H9 (cell line): Measurements from ENCODE around the gene TERB1. TPM values are rescaled to one million over a fixed set of nuclear protein-coding genes. Genes with fewer than 3 reads are reported as not detected.
A peak's percentile ranks its signal among the peaks of the same experiment; 100 is the strongest.

Experiments
- DNase-seq: peaks from one replicate; pipeline ENCODE4 v3.0.0-alpha.2; 2017
- H2AFZ ChIP-seq: one replicate; pipeline ENCODE4 v1.6.1; 2013; ENCODE audit warnings: mild to moderate bottlenecking, low read length, control low read depth, moderate library complexity
- H2AK5ac ChIP-seq: 2 replicates; pipeline ENCODE4 v1.6.1; 2013; ENCODE audit warnings: low read length, control low read depth, mixed read lengths; ENCODE audit not compliant: insufficient read length
- H2BK120ac ChIP-seq: one replicate; pipeline ENCODE4 v1.6.1; 2013; ENCODE audit warnings: low read depth, mild to moderate bottlenecking, low read length, control low read depth, inconsistent platforms; ENCODE audit not compliant: poor library complexity, severe bottlenecking
- H2BK12ac ChIP-seq: 2 replicates; pipeline ENCODE4 v1.6.1; 2013; ENCODE audit warnings: low read length, control low read depth, mixed read lengths, low read depth; ENCODE audit not compliant: insufficient read length
- H2BK15ac ChIP-seq: 2 replicates; pipeline ENCODE4 v1.6.1; 2013; ENCODE audit warnings: low read depth, low read length, control low read depth
- H2BK20ac ChIP-seq: one replicate; pipeline ENCODE4 v1.6.1; 2013; ENCODE audit warnings: low read depth, mild to moderate bottlenecking, low read length, control low read depth, inconsistent platforms; ENCODE audit not compliant: poor library complexity, severe bottlenecking
- H2BK5ac ChIP-seq: 2 replicates; pipeline ENCODE4 v1.6.1; 2013; ENCODE audit warnings: low read length, control low read depth, mixed read lengths; ENCODE audit not compliant: insufficient read length
- H3K14ac ChIP-seq: 2 replicates; pipeline ENCODE4 v1.6.1; 2013; ENCODE audit warnings: low read length, control low read depth; ENCODE audit not compliant: insufficient read depth
- H3K18ac ChIP-seq: 2 replicates; pipeline ENCODE4 v1.6.1; 2013; ENCODE audit warnings: low read depth, mild to moderate bottlenecking, mixed read lengths, low read length, control low read depth; ENCODE audit not compliant: insufficient read length
- H3K23ac ChIP-seq: 2 replicates; pipeline ENCODE4 v1.6.1; 2013; ENCODE audit warnings: low read length, control low read depth, mixed read lengths, low read depth; ENCODE audit not compliant: insufficient read length
- H3K23me2 ChIP-seq: 2 replicates; pipeline ENCODE4 v1.6.1; 2013; ENCODE audit warnings: low read depth, mild to moderate bottlenecking, mixed read lengths, low read length, control low read depth; ENCODE audit not compliant: insufficient read length, poor library complexity, severe bottlenecking
- H3K27ac ChIP-seq: 2 replicates; pipeline ENCODE4 v1.5.1; 2013; ENCODE audit warnings: low read length, control low read depth, mixed read lengths, low read depth; ENCODE audit not compliant: insufficient read length
- H3K27me3 ChIP-seq: 2 replicates; pipeline ENCODE4 v1.6.1; 2013; ENCODE audit warnings: low read length, control low read depth, inconsistent platforms; ENCODE audit not compliant: insufficient read depth
- H3K4ac ChIP-seq: 2 replicates; pipeline ENCODE4 v1.6.1; 2013; ENCODE audit warnings: low read depth, mild to moderate bottlenecking, control low read depth, inconsistent platforms, low read length, moderate library complexity
- H3K4me1 ChIP-seq: 2 replicates; pipeline ENCODE4 v1.6.1; 2013; ENCODE audit warnings: low read length, control low read depth, inconsistent platforms; ENCODE audit not compliant: insufficient read depth
- H3K4me2 ChIP-seq: 2 replicates; pipeline ENCODE4 v1.6.1; 2013; ENCODE audit warnings: low read length, control low read depth, mixed read lengths; ENCODE audit not compliant: insufficient read length, insufficient read depth
- H3K56ac ChIP-seq: 2 replicates; pipeline ENCODE4 v1.6.1; 2013; ENCODE audit warnings: low read depth, mild to moderate bottlenecking, mixed read lengths, low read length, control low read depth; ENCODE audit not compliant: insufficient read length
- H3K79me1 ChIP-seq: 2 replicates; pipeline ENCODE4 v1.6.1; 2013; ENCODE audit warnings: low read depth, mild to moderate bottlenecking, moderate library complexity, low read length, control low read depth, inconsistent platforms; ENCODE audit not compliant: insufficient read depth, poor library complexity, severe bottlenecking
- H3K79me2 ChIP-seq: 2 replicates; pipeline ENCODE4 v1.6.1; 2013; ENCODE audit warnings: low read length, control low read depth, inconsistent platforms; ENCODE audit not compliant: insufficient read depth
- H3K9ac ChIP-seq: 2 replicates; pipeline ENCODE4 v1.6.1; 2013; ENCODE audit warnings: low read length, control low read depth, mixed read lengths; ENCODE audit not compliant: insufficient read length; ENCODE audit errors: extremely low read depth
- H3K9me3 ChIP-seq: one replicate; pipeline ENCODE4 v1.6.1; 2013; ENCODE audit warnings: low read depth, low read length, inconsistent platforms; ENCODE audit not compliant: control insufficient read depth
- H3T11ph ChIP-seq: one replicate; pipeline ENCODE4 v1.6.1; 2013; ENCODE audit warnings: mild to moderate bottlenecking, low read length, control low read depth, inconsistent platforms
- H4K20me1 ChIP-seq: one replicate; pipeline ENCODE4 v1.6.1; 2013; ENCODE audit not compliant: control insufficient read depth, insufficient read length, insufficient read depth
- H4K5ac ChIP-seq: 2 replicates; pipeline ENCODE4 v1.6.1; 2013; ENCODE audit warnings: low read depth, mild to moderate bottlenecking, mixed read lengths, low read length, control low read depth; ENCODE audit not compliant: insufficient read length
- H4K8ac ChIP-seq: replicated peaks from 2 replicates; pipeline ENCODE4 v1.6.1; 2013; ENCODE audit warnings: low read length, control low read depth, mixed read lengths, low read depth; ENCODE audit not compliant: insufficient read length
- H4K91ac ChIP-seq: 2 replicates; pipeline ENCODE4 v1.6.1; 2013; ENCODE audit warnings: low read depth, mild to moderate bottlenecking, moderate library complexity, mixed read lengths, low read length, control low read depth; ENCODE audit not compliant: insufficient read length
- H3K27ac Mint-ChIP-seq, 3 experiments: 2 replicates in 2 of 3; 3 replicates in 1 of 3; pipeline ENCODE4 v1.8.0; 2020 to 2021; ENCODE audit warnings: mixed read lengths in 3 of 3, mild to moderate bottlenecking in 1 of 3, moderate library complexity in 1 of 3
- H3K27me3 Mint-ChIP-seq: 2 replicates; pipeline ENCODE4 v1.8.0; 2021; ENCODE audit warnings: low read depth, mild to moderate bottlenecking, moderate library complexity, mixed read lengths
- H3K36me3 Mint-ChIP-seq, 3 experiments: 2 replicates in 2 of 3; 3 replicates in 1 of 3; pipeline ENCODE4 v1.8.0; 2020 to 2021; ENCODE audit warnings: low read depth in 3 of 3, mixed read lengths in 3 of 3; ENCODE audit not compliant: insufficient read depth in 1 of 3
- H3K4me1 Mint-ChIP-seq, 2 experiments: 2 replicates each; pipeline ENCODE4 v1.8.0; 2020; ENCODE audit warnings: mixed read lengths in 2 of 2
- H3K4me3 Mint-ChIP-seq, 2 experiments: 2 replicates in 1 of 2; 3 replicates in 1 of 2; pipeline ENCODE4 v1.8.0; 2020 to 2021; ENCODE audit warnings: mild to moderate bottlenecking in 2 of 2, mixed read lengths in 2 of 2, moderate library complexity in 1 of 2
- H3K9me3 Mint-ChIP-seq, 2 experiments: 2 replicates in 1 of 2; 3 replicates in 1 of 2; pipeline ENCODE4 v1.8.0; 2020; ENCODE audit warnings: mild to moderate bottlenecking in 2 of 2, mixed read lengths in 2 of 2, moderate library complexity in 1 of 2
- CTCF ChIP-seq: fragments of 200-600 bp; sonication (generic); conservative IDR thresholded peaks from 3 replicates; pipeline ENCODE4 v1.8.0; 2021; ENCODE audit warnings: antibody characterized with exemption, mild to moderate bottlenecking
- WGBS: extraction: QIAGEN DNeasy Blood & Tissue Kit; methylation state at CpG from one replicate; pipeline ENCODE4 v1.1.7; 2013; ENCODE audit warnings: missing lambda C conversion rate, low lambda C conversion rate, mixed read lengths; ENCODE audit not compliant: insufficient read length; ENCODE audit errors: extremely low coverage; 5-methylcytosine and 5-hydroxymethylcytosine counted together
- total RNA-seq: library from RNA; stranded (reverse); gene quantifications from 2 replicates; pipeline ENCODE4 v1.2.1, GENCODE V29; 2021

The TERB1 gene
- total RNA-seq, 1 experiment from 2014 or later, result not detected

GRCh38 chr16:66844009-66844341 lies 42.6 kb upstream of the TERB1 start:
- H3K9me3 Mint-ChIP-seq, result no peaks in the 10 kb centered on the region
- Histone ChIP-seq H2BK15ac (no peak overlapping the region), H3K27ac (no peak overlapping the region), H2BK120ac (no peak overlapping the region), H2BK12ac (no peak overlapping the region), H3K79me1 (no peaks in the 10 kb centered on the region), H3K4me1 (no peaks in the 10 kb centered on the region; the same call in 1 of the 2 replicates), H3K18ac (no peak overlapping the region), H2AK5ac (no peak overlapping the region), H3T11ph (no peak overlapping the region), H3K23me2 (peaks cover 13% of the 10 kb centered on the region), H4K8ac (no peak overlapping the region), H4K5ac (no peak overlapping the region), H4K91ac (no peak overlapping the region), H4K20me1 (no peaks in the 10 kb centered on the region), H3K56ac (no peak overlapping the region), H2AFZ (peak overlapping the region; percentile 50), H3K4me2 (peak overlapping the region; percentile 67), H2BK5ac (no peak overlapping the region), H3K9me3 (no peaks in the 10 kb centered on the region), H3K14ac (no peak overlapping the region), H3K9ac (no peak overlapping the region), H3K27me3 (peaks cover 17% of the 10 kb centered on the region), H3K23ac (no peak overlapping the region), H3K4ac (no peak overlapping the region), H3K79me2 (no peaks in the 10 kb centered on the region), H2BK20ac (no peak overlapping the region)
- no peak for TF ChIP-seq CTCF
- H3K4me3 Mint-ChIP-seq, result peak overlapping the region; percentile 68 to 81
- H3K4me1 Mint-ChIP-seq, result peaks cover 2 to 16% of the 10 kb centered on the region in 2 experiments; a peak in 3 of 4 replicates
- no peaks in the 10 kb centered on the region; a peak in 1 of 7 replicates for H3K36me3 Mint-ChIP-seq
- peaks cover 91% of the 10 kb centered on the region for H3K27me3 Mint-ChIP-seq
- no peak overlapping the region for H3K27ac Mint-ChIP-seq
- DNase-seq, result peak; percentile 60
- WGBS, result no CpG with 5 or more reads among the region's 14 CpGs
